Left kidney (tissue), 2 donors: Measurements from ENCODE around the gene MROH2A. TPM values are rescaled to one million over a fixed set of nuclear protein-coding genes. Genes with fewer than 3 reads are reported as not detected.

Source experiments
- DNase-seq: peaks from one replicate; pipeline ENCODE4 v3.0.0-alpha.2; 2013
- polyA plus RNA-seq: library from polyadenylated mRNA; unstranded; fragments of 120-200 nt; gene quantifications from one replicate; pipeline ENCODE4 v1.2.1, GENCODE V29; 2013; ENCODE audit not compliant: insufficient read length

MROH2A gene
- polyA plus RNA-seq, 1 donor, result 0.28 TPM

- no peak for DNase-seq
Measured at GRCh38 chr2:233799716-233800115, 21.6 kb downstream of the MROH2A start.

GRCh38 chr2:233800208-233800607 is 22.1 kb downstream of the MROH2A start:
- DNase-seq, result no peak

GRCh38 chr2:233801357-233802131 is 23.4 kb downstream of the MROH2A start:
- DNase-seq, result no peak

DNA sequence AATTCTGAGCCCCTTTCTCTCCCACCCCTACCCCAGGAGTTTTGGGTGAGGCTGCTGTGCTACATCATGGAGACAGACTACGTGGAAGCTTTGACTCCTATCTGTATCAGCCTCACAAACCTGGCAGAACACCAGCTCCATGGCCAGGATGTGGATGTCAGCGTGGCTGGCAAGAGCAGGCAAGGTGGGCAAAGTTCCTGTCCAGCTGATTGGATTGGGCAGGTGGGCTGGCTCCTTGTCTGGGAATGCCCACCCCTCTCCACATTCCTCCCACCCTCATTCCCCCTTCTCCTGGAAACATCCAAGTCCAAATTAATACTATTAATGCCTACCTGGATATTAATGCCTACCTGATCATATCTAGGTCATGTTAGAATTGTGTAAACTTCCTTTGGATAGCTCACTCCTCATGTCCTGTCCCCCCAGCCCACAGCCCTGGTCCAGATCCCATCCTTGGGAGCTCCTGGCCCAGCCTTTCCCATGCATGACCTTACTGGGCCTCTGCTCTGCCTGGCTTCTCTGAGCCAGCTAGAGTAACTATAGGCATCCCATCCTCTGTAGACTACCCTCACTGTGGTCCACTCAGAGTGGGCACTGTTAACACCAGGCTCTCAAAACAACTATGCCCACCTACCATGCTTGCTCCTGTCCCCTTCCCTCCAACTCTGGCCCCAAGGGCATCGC is 24.1 kb downstream of the MROH2A start:
- no peak for DNase-seq

DNA sequence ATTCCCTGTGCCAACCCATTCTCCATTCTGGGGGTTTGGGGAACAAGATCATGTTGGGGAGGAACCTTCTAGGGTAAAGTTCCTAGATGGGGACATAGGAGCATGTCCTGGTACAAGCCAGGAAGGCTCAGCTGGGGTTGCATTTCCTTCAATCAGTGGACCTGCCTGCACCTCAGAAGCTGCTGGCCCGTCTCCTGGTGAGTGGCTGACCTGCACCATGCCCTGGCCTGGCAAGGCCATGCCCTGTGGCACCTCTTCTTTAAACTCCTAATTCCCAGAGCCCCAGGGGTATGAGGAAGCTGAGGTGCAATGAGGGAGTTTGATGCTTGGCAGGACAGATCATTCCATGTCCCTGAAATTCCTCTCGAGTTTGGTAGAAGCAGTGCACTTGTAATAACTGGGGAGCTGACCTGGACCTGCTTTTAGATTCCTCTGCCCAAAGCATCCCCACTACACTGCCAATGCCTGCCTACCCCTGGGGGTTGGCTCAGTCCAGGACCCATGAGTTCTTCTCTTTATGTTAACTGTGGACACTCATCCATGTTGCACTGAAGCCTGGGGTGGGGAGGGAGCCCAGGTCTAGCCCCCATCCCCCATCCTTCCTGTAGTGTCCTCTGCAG is 25.3 kb downstream of the MROH2A start:
- no peak for DNase-seq

- DNase-seq, result no peak
Measured at GRCh38 chr2:233803994-233804393, 25.9 kb downstream of the MROH2A start.

DNA sequence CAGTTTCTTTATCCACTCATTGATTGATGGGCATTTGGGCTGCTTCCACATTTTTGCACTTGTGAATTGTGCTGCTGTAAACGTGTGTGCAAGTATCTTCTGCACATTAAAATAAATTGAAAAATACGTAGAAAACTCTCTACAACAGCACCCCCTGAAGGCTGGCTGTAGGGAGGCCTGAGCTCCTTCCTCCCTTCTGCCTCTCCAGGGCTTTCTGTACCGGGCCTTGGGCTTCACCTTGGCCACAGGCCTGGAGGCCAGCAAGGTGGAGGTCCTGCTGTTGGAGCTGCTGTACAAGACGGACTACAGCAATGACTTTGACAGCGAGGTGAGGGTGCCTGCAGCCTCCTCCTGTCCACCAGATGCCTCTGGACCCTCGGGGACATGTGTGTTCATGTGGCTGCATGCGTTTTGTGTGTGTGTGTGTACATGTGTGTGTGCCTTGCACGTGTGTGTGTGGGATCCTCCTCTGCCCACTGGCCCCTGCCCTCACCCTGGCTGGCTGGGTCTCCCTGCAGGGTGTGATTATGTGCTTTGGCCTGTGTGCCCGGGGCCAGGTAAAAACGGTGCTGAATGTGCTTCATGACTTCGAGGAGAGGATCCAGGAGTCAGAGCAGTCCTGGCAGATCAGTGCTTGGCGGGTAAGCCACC is 29.2 kb downstream of the MROH2A start:
- no peak for DNase-seq

DNA sequence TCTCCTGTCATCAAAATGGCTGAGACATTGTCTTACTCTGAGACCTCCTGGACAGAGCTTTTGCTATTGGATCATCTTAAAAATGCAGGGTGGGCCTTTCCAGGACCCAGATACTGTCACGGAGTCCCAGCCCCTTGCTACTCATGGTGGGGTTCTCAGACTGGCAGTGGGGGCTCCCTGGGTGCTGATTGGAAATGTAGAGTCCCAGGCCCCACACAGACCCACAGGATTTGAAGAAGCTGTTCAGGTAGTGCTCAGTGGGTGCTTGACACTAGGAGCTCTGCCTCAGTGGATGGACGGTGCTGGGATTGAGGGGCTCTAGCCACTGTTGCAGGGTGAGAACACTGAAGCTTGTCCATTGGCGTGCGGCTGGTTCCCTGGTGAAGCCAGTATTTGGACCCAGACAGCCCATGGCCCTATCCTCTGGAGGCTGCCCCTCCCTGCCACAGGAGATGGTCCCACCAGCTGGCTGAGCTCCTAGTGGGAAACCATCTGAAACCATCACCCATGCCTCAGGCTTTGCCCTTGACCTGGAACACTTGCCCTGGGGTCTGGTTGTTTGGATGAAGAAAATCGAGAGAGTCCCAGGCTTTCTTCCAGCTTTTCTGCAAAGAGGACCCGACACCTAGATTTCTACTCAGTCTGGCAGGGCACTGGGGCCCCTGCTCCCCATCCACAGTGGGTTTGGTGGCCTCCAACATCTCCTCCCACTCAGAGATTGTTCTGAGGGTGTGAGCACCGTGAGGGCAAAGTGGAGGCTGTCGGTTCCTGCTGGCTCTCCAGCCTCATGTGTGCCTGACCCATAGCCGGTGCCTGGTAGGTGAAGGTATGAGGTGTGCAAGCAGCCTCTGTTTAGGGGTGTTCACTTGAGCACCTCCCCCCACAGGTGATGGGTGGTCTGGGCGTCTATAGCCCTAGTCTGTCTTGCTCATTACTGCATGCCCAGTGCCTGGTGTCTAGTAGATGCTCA is 30.1 kb downstream of the MROH2A start:
- no peak for DNase-seq

GRCh38 chr2:233810385-233810784 is 32.3 kb downstream of the MROH2A start:
- DNase-seq, result no peak

- no peak for DNase-seq
Measured at GRCh38 chr2:233811087-233811486, 33.0 kb downstream of the MROH2A start.

GRCh38 chr2:233811732-233812131 is 33.6 kb downstream of the MROH2A start:
- DNase-seq, result no peak

DNA sequence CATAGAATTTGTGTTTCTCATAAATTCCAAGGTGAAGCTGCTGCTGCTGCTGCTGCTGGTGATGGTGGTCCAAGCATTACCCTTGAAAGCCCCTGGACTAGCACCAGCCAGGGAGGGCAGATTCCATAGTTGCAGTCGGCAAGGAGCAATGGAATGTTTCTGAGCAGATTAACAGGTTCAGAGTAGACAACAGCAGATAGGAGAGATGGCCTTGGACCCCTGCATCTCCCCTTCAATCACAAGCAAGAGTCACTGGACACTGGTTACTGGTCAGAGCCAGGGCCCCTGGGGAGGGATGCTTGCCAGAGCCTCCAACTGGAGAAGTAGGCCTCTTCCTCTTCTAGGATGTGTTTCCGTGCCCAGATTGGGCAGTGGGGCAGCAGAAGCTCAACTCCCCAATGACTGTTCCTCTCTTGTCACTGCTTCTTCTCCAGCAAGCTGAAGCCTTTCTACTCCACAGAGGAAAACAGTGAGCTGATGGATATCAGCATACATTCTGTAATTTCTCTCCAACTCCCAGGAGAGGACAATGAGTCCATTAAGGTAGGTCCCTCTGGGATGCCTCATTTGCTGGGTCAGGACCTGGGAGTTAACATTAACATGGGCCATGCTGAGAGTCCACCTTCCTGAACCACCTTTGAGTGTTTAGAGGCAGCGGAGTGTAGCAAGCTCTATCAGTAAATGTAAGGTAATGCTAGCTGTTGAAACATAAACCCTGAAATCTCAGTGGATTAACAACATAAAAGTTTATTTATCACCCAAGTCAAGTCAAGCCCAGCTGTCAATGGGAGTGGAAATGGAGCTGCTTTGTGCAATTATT is 35.3 kb downstream of the MROH2A start:
- peak; percentile 55 for DNase-seq

DNA sequence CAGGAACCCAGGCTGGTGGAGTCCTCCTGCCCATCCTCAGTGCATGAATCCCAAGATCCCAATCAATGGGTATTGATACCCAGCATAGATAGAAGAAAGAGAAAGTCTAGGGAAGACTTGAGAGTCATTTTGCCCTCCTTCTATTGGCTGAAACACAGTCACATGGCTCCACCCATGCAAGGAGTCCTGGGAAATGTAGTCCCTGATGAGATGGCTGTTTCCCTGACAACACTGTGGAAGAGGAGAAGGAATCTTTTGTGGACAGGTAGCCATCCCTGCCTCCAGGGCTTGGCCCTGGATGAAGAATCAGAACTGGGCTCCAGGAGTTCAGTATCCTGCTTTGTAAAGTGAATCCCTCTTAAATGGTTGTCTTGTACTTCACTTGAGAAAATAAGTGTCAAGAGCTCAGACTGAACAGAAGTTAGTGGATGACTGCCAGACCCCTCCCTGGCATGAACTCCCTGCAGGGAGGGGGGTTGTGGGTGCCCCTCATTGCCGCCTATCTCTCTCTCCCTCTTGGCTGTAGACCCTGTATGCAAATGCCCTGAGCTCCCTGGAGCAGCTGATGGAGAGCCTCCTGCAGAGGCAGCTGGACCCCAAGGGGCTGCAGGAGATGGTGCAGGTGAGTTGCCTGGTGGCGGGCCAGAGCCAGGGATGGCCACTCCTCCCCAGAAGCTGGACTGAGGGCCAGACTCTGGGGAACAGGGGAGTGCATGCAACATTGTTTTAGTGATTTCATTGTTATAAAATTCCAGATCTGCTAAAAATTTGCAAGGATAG is 36.1 kb downstream of the MROH2A start:
- DNase-seq, result no peak

DNA sequence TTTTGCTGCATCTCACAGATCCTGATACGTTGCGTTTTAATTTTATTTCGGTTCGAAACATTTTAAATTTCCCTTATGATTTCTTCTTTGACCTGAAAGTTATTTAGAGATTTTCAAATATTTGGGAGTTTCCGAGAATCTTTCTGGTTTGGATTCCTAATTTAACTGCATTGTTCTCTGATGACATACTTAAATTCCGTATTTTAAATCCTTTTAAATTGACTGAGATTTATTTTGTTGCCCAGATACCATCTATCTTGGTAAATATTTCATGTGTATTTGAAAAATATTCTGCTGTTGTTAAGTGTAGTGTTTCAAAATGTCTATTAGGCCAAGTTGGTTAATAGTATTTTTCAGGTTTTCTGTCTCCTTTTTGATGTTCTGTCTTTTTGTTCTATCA is 37.7 kb downstream of the MROH2A start:
- DNase-seq, result no peak

GRCh38 chr2:233816334-233816733 is 38.2 kb downstream of the MROH2A start:
- no peak for DNase-seq

- DNase-seq, result no peak
Measured at GRCh38 chr2:233816771-233817170, 38.6 kb downstream of the MROH2A start.

DNA sequence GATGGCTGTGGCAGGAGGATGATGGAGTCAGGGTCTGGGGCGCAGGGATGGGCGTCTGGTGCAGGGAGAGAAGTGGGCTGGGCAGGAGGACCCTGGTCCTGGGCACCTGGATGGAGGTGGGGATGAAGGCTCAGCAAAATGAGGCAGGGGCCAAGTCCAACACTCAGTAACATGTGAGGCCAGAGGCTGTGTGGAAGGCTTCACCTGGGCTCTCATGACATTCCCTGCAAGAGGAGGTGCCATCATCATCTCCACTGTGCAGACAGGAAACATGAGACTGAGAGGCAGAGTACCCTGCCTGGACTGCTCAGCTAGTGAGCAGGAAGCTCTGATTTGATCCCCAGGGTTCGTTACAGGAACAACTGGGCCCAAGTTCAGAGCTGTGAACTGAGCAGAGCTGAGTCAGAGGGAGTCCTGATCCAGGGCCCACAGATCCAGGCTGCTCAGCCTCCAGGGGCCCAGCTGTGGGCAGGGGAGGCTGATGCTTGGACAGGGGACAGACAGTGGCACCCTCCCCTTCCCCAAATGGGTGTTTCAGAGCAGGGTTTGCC is 39.3 kb downstream of the MROH2A start:
- DNase-seq, result no peak

DNA sequence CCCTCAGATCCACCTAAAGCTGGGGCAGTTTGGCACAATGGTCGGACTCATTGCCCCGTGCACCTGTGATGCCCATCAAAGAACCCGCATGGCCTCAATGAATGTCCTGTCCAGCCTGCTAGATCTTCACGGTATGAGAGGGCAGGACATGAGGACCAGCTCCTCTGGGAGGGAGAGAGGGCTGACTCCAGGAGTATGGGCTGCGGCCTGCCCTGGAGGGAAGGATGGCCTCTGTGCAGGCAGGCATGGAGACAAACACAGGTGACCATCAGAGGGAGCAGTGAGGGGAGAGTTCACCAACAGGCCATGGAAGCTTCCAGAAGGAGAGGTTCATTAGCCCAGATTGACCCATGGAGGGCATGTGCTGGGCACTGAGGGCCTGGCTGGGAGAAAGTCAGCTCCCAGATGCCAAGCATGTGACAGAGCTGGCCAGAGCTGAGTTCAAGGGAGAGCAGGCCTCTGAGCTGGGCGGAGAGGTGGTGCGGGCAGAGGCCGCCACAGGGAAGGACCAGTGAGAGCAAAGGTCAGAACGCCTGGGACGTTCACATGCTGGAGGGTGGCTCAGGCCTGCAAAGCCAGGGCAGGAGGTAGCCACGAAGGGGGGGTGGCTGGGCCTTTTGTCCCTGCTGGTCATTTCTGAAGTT is 40.0 kb downstream of the MROH2A start:
- DNase-seq, result no peak
